ENCODE results near the gene DGKG. TPM values are rescaled to one million over a fixed set of nuclear protein-coding genes. Genes with fewer than 3 reads are reported as not detected.

The DGKG gene
- total RNA-seq, 2 experiments from 2014 or later: not detected

GRCh38 chr3:186178412-186178811, 183.6 kb downstream of the DGKG start:
- Histone ChIP-seq H3K36me3 (ENCODE audit: insufficient read depth, low read length) (no peaks in the 10 kb centered on the region), H3K27me3 (ENCODE audit: control insufficient read depth in 1 of 2, insufficient read depth in 2 of 2, low read length in 2 of 2) (no peaks in the 10 kb centered on the region), H3K4me3 (ENCODE audit: low read length) (no peak overlapping the region), H3K9me3 (ENCODE audit: control insufficient read depth in 1 of 2, insufficient read depth in 1 of 2, low read length in 2 of 2) (no peaks in the 10 kb centered on the region), H3K4me1 (ENCODE audit: insufficient read depth, low read length) (no peaks in the 10 kb centered on the region), H3K27ac (ENCODE audit: low read depth in 1 of 2, low read length in 2 of 2) (no peak overlapping the region)
- no peaks in the 10 kb centered on the region for H3K36me3 Mint-ChIP-seq (ENCODE audit: low read depth)
- ATAC-seq (ENCODE audit: poor library complexity) (no peak), DNase-seq (no peak)
- no peaks in the 10 kb centered on the region for H3K4me1 Mint-ChIP-seq (ENCODE audit: low read depth)
- intact Hi-C loops (cut with DNase I, micrococcal nuclease): no loop called here
- no peak overlapping the region for H3K4me3 Mint-ChIP-seq
- no peak for TF ChIP-seq CTCF (IDR thresholded peaks at IDR 0.05)
- CTCF ChIA-PET: no interaction called here
- H3K27ac Mint-ChIP-seq: no peak overlapping the region
- H3K27me3 Mint-ChIP-seq: no peaks in the 10 kb centered on the region
- POLR2A ChIA-PET: no interaction called here
- H3K9me3 Mint-ChIP-seq: no peaks in the 10 kb centered on the region

DNA sequence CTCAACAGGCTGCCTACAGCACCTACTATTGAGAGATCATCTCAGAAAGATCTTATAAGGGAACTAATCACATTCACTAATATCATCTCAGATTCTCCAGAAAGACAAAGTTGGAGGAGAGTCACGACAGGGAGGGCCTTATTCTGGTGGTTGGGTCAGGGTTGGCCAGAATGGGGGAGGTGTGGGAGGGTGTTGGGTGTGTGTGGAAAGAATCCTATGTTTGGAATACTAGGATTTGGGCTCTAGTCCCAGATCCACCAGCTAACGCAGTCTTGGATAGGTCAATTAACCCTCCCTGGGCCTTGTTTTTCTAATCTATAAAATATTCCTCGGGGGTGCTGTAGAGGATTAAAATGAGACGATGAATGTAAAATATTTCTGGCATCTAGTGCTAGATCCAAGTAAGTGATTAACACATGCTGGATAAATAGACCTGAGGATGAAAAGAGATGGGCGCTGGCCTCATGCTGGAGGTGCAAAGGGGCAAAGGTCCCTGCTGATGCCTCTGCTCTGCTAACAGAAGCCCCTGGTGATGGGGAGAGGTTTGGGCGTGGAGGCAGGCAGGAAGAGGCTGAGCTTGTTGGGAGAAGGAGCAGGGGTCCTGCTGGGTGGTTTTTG, 185.6 kb downstream of the DGKG start:
- no peak overlapping the region for H3K4me3 ChIP-seq (ENCODE audit: low read length)
- Mint-ChIP-seq H3K27me3 (no peaks in the 10 kb centered on the region), H3K4me1 (ENCODE audit: low read depth) (no peaks in the 10 kb centered on the region), H3K9me3 (no peaks in the 10 kb centered on the region), H3K36me3 (ENCODE audit: low read depth) (no peaks in the 10 kb centered on the region), H3K27ac (no peak overlapping the region), H3K4me3 (no peak overlapping the region)
- no peaks in the 10 kb centered on the region for H3K27me3 ChIP-seq (ENCODE audit: control insufficient read depth in 1 of 2, insufficient read depth in 2 of 2, low read length in 2 of 2)
- no peaks in the 10 kb centered on the region for H3K36me3 ChIP-seq (ENCODE audit: insufficient read depth, low read length)
- no peaks in the 10 kb centered on the region for H3K4me1 ChIP-seq (ENCODE audit: insufficient read depth, low read length)
- TF ChIP-seq CTCF (IDR thresholded peaks at IDR 0.05): no peak
- DNase-seq (no peak), ATAC-seq (ENCODE audit: poor library complexity) (no peak)
- peaks cover 0 to 3% of the 10 kb centered on the region in 2 experiments for H3K9me3 ChIP-seq (ENCODE audit: control insufficient read depth in 1 of 2, insufficient read depth in 1 of 2, low read length in 2 of 2)
- intact Hi-C loops (cut with DNase I, micrococcal nuclease): no loop called here
- H3K27ac ChIP-seq (ENCODE audit: low read depth in 1 of 2, low read length in 2 of 2): no peak overlapping the region
- ChIA-PET CTCF (no interaction called here), POLR2A (no interaction called here)

GRCh38 chr3:186173224-186173815, 188.7 kb downstream of the DGKG start:
- no peak for TF ChIP-seq CTCF (IDR thresholded peaks at IDR 0.05)
- Mint-ChIP-seq H3K4me3 (no peak overlapping the region), H3K4me1 (ENCODE audit: low read depth) (no peaks in the 10 kb centered on the region), H3K27me3 (no peaks in the 10 kb centered on the region), H3K36me3 (ENCODE audit: low read depth) (no peaks in the 10 kb centered on the region), H3K27ac (no peak overlapping the region), H3K9me3 (no peaks in the 10 kb centered on the region)
- Histone ChIP-seq H3K4me3 (ENCODE audit: low read length) (no peak overlapping the region), H3K4me1 (ENCODE audit: insufficient read depth, low read length) (no peaks in the 10 kb centered on the region), H3K36me3 (ENCODE audit: insufficient read depth, low read length) (no peaks in the 10 kb centered on the region), H3K27me3 (ENCODE audit: control insufficient read depth in 1 of 2, insufficient read depth in 2 of 2, low read length in 2 of 2) (no peaks in the 10 kb centered on the region), H3K9me3 (ENCODE audit: control insufficient read depth in 1 of 2, insufficient read depth in 1 of 2, low read length in 2 of 2) (peaks cover 0 to 3% of the 10 kb centered on the region in 2 experiments), H3K27ac (ENCODE audit: low read depth in 1 of 2, low read length in 2 of 2) (no peak overlapping the region)
- DNase-seq (no peak), ATAC-seq (ENCODE audit: poor library complexity) (no peak)
- ChIA-PET POLR2A (no interaction called here), CTCF (no interaction called here)
- intact Hi-C loops (cut with DNase I, micrococcal nuclease): no loop called here
